Measurements from ENCODE around the gene ASPHD2.

The ASPHD2 gene

GRCh38 chr22:26481112-26481693 is 52.1 kb downstream of the ASPHD2 start:
- TF ChIP-seq TEAD4 (IDR thresholded peaks at IDR 0.05) (no peak), FOXM1 (IDR thresholded peaks at IDR 0.05; ENCODE audit: borderline replicate concordance, low read depth) (no peak), RAD21 (IDR thresholded peaks at IDR 0.05; ENCODE audit: low read depth) (no peak), TAF1 (IDR thresholded peaks at IDR 0.05; ENCODE audit: low read depth) (no peak), CREB1 (IDR thresholded peaks at IDR 0.05; ENCODE audit: low read depth) (no peak), ZBTB7A (IDR thresholded peaks at IDR 0.05; ENCODE audit: low read depth) (no peak), CEBPB (IDR thresholded peaks at IDR 0.05) (no peak), TCF12 (IDR thresholded peaks at IDR 0.05; ENCODE audit: low read depth) (no peak), EGR1 (IDR thresholded peaks at IDR 0.05) (no peak), YY1 (IDR thresholded peaks at IDR 0.05; ENCODE audit: low read depth) (no peak), EP300 (IDR thresholded peaks at IDR 0.05; ENCODE audit: borderline replicate concordance) (no peak), MAX (IDR thresholded peaks at IDR 0.05) (no peak), NFIC (IDR thresholded peaks at IDR 0.05) (no peak), REST (IDR thresholded peaks at IDR 0.05; ENCODE audit: low read depth) (no peak), USF1 (IDR thresholded peaks at IDR 0.05) (no peak)

GRCh38 chr22:26481694-26482093 is 52.6 kb downstream of the ASPHD2 start:
- no peak for TF ChIP-seq YY1 (IDR thresholded peaks at IDR 0.05; ENCODE audit: low read depth)
- TF ChIP-seq TAF1 (IDR thresholded peaks at IDR 0.05; ENCODE audit: low read depth), result no peak

GRCh38 chr22:26482161-26482560 is 53.1 kb downstream of the ASPHD2 start:
- TF ChIP-seq REST (IDR thresholded peaks at IDR 0.05; ENCODE audit: low read depth) (no peak), USF1 (IDR thresholded peaks at IDR 0.05) (no peak), CEBPB (IDR thresholded peaks at IDR 0.05) (no peak), NFIC (IDR thresholded peaks at IDR 0.05) (no peak), EP300 (IDR thresholded peaks at IDR 0.05; ENCODE audit: borderline replicate concordance) (no peak), EGR1 (IDR thresholded peaks at IDR 0.05) (no peak), TAF1 (IDR thresholded peaks at IDR 0.05; ENCODE audit: low read depth) (no peak), ZBTB7A (IDR thresholded peaks at IDR 0.05; ENCODE audit: low read depth) (no peak), YY1 (IDR thresholded peaks at IDR 0.05; ENCODE audit: low read depth) (no peak), TEAD4 (IDR thresholded peaks at IDR 0.05) (no peak), TCF12 (IDR thresholded peaks at IDR 0.05; ENCODE audit: low read depth) (no peak), RAD21 (IDR thresholded peaks at IDR 0.05; ENCODE audit: low read depth) (no peak), FOXM1 (IDR thresholded peaks at IDR 0.05; ENCODE audit: borderline replicate concordance, low read depth) (no peak), MAX (IDR thresholded peaks at IDR 0.05) (no peak), CREB1 (IDR thresholded peaks at IDR 0.05; ENCODE audit: low read depth) (no peak)

- TF ChIP-seq MAX (IDR thresholded peaks at IDR 0.05), result no peak
- TF ChIP-seq TAF1 (IDR thresholded peaks at IDR 0.05; ENCODE audit: low read depth), result no peak
- TF ChIP-seq REST (IDR thresholded peaks at IDR 0.05; ENCODE audit: low read depth), result peak; percentile 36; the same call in 1 of the 2 replicates
- no peak for TF ChIP-seq EGR1 (IDR thresholded peaks at IDR 0.05)
These were observed 54.0 kb downstream of the ASPHD2 start for GRCh38 chr22:26483043-26483438.

Data from Ishikawa (cell line).